Measurements from ENCODE around the gene CCDC28B. TPM values are rescaled to one million over a fixed set of nuclear protein-coding genes. Genes with fewer than 3 reads are reported as not detected.

CCDC28B gene
- polyA plus RNA-seq, 2 of the 4 experiments (the other 2 are of a cell fraction), result 1.2 to 4.4 TPM

DNA sequence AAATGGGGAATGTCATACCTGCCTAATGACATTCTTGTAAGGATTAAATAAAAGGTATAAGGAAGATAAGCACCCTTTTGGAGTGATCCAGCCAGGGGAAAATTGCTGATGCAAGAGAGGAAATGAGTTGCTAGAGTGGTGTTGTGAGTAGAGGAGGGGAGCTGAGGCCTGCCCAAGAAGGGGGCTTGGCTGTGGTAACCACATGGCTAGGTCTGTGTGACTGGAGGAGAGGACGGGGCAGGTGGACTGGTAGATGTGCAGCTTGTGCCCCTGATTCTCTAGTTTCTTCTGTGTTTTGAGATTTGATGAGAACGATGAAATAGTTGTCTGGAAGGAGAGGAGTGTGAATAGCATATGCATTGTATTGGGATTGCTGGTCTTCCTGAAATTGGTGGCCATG, 14.3 kb upstream of the CCDC28B start:
- 93% methylated on average over 2 of the region's 2 CpGs for WGBS (ENCODE audit: missing lambda C conversion rate)
- Histone ChIP-seq H3K9me3 (no peaks in the 10 kb centered on the region), H3K4me1 (peaks cover 19% of the 10 kb centered on the region), H3K4me2 (no peak overlapping the region), H3K4me3 (no peak overlapping the region), H3K27ac (peak overlapping the region in 1 of 2 experiments; percentile 57; a peak in 1 of 6 replicates)
- TF ChIP-seq ESRRA (IDR thresholded peaks at IDR 0.05; ENCODE audit: borderline replicate concordance, low read length) (no peak), ZC3H11A (IDR thresholded peaks at IDR 0.05) (no peak), SREBF2 (IDR thresholded peaks at IDR 0.05) (no peak), HEYL (CRISPR knock-in tag; IDR thresholded peaks at IDR 0.05) (no peak)
- TF ChIP-seq, protein P1, sequence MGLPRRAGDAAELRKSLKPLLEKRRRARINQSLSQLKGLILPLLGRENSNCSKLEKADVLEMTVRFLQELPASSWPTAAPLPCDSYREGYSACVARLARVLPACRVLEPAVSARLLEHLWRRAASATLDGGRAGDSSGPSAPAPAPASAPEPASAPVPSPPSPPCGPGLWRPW (IDR thresholded peaks at IDR 0.05), result no peak
- TF ChIP-seq, protein P2, sequence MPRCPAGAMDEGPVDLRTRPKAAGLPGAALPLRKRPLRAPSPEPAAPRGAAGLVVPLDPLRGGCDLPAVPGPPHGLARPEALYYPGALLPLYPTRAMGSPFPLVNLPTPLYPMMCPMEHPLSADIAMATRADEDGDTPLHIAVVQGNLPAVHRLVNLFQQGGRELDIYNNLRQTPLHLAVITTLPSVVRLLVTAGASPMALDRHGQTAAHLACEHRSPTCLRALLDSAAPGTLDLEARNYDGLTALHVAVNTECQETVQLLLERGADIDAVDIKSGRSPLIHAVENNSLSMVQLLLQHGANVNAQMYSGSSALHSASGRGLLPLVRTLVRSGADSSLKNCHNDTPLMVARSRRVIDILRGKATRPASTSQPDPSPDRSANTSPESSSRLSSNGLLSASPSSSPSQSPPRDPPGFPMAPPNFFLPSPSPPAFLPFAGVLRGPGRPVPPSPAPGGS (IDR thresholded peaks at IDR 0.05), result no peak
- FAIRE-seq (no peak), DNase-seq (ENCODE audit: low read depth in 1 of 2, low spot score in 1 of 2) (no peak), ATAC-seq (no peak)
- CTCF ChIA-PET, result interaction anchor here (0.6 kb wide), 1 partner anchor 157 kb away, joined by 4 read pairs; no protein-coding TSS in a partner anchor
- POLR2A ChIA-PET, result no interaction called here

DNA sequence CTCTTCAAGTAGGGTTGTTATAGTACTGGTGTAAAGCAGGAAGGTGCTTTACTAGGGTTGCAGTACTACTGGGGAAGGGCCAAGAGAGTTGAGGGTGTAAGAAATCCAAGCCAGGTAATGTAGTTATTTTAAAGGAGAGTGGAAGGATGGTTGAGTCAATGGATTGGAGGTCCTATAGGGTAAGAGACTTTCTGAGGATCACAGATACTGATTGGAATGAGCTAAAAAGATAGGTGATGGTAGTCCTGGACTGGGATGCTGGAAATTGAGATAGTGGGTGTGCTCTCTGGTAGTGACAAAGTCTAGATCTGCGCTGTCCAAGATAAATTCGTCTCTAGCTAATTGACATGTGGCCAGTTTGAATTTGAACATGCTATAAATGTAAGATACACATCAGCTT, 13.9 kb upstream of the CCDC28B start:
- H3K27ac ChIP-seq, result no peak overlapping the region
- peaks cover 15% of the 10 kb centered on the region for H3K4me1 ChIP-seq
- FAIRE-seq (no peak), DNase-seq (ENCODE audit: low read depth in 1 of 2, low spot score in 1 of 2) (no peak), ATAC-seq (no peak)
- POLR2A ChIA-PET, result no interaction called here
- CTCF ChIA-PET, result interaction anchor here (0.6 kb wide), 1 partner anchor 157 kb away, joined by 4 read pairs; no protein-coding TSS in a partner anchor
- H3K4me2 ChIP-seq, result no peak overlapping the region
- WGBS (ENCODE audit: missing lambda C conversion rate), result 93% methylated on average over 2 of the region's 2 CpGs
- TF ChIP-seq POLR2A (IDR thresholded peaks at IDR 0.05; ENCODE audit: low read length) (no peak), GATA3 (IDR thresholded peaks at IDR 0.05; ENCODE audit: borderline replicate concordance) (no peak), ESRRA (IDR thresholded peaks at IDR 0.05; ENCODE audit: borderline replicate concordance, low read length) (no peak), MAZ (IDR thresholded peaks at IDR 0.05; ENCODE audit: borderline replicate concordance, low read depth, low read length) (no peak), ZNF302 (CRISPR knock-in tag; IDR thresholded peaks at IDR 0.05) (no peak), SREBF2 (IDR thresholded peaks at IDR 0.05) (no peak), EP300 (IDR thresholded peaks at IDR 0.05) (no peak), RNF2 (IDR thresholded peaks at IDR 0.05; ENCODE audit: borderline replicate concordance, low read depth) (no peak), POLR2AphosphoS2 (conservative IDR thresholded peaks at IDR 0.05; ENCODE audit: low read length) (no peak), CHD4 (IDR thresholded peaks at IDR 0.05; ENCODE audit: borderline replicate concordance) (no peak), ZC3H11A (IDR thresholded peaks at IDR 0.05) (no peak), FOXS1 (CRISPR knock-in tag; IDR thresholded peaks at IDR 0.05) (no peak)
- TF ChIP-seq, protein P1 (IDR thresholded peaks at IDR 0.05), result no peak
- TF ChIP-seq, protein P3, sequence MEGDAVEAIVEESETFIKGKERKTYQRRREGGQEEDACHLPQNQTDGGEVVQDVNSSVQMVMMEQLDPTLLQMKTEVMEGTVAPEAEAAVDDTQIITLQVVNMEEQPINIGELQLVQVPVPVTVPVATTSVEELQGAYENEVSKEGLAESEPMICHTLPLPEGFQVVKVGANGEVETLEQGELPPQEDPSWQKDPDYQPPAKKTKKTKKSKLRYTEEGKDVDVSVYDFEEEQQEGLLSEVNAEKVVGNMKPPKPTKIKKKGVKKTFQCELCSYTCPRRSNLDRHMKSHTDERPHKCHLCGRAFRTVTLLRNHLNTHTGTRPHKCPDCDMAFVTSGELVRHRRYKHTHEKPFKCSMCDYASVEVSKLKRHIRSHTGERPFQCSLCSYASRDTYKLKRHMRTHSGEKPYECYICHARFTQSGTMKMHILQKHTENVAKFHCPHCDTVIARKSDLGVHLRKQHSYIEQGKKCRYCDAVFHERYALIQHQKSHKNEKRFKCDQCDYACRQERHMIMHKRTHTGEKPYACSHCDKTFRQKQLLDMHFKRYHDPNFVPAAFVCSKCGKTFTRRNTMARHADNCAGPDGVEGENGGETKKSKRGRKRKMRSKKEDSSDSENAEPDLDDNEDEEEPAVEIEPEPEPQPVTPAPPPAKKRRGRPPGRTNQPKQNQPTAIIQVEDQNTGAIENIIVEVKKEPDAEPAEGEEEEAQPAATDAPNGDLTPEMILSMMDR (IDR thresholded peaks at IDR 0.05), result no peak
- TF ChIP-seq, protein P4, sequence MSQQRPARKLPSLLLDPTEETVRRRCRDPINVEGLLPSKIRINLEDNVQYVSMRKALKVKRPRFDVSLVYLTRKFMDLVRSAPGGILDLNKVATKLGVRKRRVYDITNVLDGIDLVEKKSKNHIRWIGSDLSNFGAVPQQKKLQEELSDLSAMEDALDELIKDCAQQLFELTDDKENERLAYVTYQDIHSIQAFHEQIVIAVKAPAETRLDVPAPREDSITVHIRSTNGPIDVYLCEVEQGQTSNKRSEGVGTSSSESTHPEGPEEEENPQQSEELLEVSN (IDR thresholded peaks at IDR 0.05; ENCODE audit: borderline replicate concordance, low read depth), result no peak
- TF ChIP-seq, protein P5, sequence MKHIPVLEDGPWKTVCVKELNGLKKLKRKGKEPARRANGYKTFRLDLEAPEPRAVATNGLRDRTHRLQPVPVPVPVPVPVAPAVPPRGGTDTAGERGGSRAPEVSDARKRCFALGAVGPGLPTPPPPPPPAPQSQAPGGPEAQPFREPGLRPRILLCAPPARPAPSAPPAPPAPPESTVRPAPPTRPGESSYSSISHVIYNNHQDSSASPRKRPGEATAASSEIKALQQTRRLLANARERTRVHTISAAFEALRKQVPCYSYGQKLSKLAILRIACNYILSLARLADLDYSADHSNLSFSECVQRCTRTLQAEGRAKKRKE (CRISPR knock-in tag; IDR thresholded peaks at IDR 0.05; ENCODE audit: low read depth), result no peak
- H3K4me3 ChIP-seq, result no peak overlapping the region
- H3K9me3 ChIP-seq, result no peaks in the 10 kb centered on the region

DNA sequence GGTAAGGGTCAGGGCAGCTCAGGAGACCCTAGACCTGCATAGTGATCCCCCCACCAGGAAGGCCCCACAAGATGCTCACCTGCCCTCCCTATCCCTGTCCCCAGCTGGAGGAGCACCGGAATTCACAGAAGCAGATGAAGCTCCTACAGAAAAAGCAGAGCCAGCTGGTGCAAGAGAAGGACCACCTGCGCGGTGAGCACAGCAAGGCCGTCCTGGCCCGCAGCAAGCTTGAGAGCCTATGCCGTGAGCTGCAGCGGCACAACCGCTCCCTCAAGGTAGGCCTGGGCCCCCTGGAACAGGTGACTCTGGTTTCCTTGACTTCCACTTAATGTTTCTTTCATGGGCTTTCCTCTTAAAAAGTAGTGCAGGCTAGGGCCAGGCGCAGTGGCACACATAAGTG, 12.5 kb upstream of the CCDC28B start:
- TF ChIP-seq, protein P6, sequence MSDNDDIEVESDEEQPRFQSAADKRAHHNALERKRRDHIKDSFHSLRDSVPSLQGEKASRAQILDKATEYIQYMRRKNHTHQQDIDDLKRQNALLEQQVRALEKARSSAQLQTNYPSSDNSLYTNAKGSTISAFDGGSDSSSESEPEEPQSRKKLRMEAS (IDR thresholded peaks at IDR 0.05), result no peak
- TF ChIP-seq JUNB (IDR thresholded peaks at IDR 0.05), result no peak
- H3K27ac ChIP-seq, result no peak overlapping the region
- no peak for ATAC-seq
- no peaks in the 10 kb centered on the region for H3K9me3 ChIP-seq
- no peak overlapping the region for H3K4me2 ChIP-seq
- CTCF ChIA-PET, result interaction anchor here (2.6 kb wide), 1 partner anchor 13 kb away, joined by 7 read pairs; the partner anchor contains the start of gene CCDC28B
- H3K4me1 ChIP-seq, result 0 out of 3 replicates have a peak, but pooled peaks cover 7% of the 10 kb centered on the region
- H3K4me3 ChIP-seq, result no peak overlapping the region
- DNase-seq (ENCODE audit: low read depth in 1 of 2, low spot score in 1 of 2), result no peak
- POLR2A ChIA-PET, result no interaction called here
- FAIRE-seq, result no peak
- 99% methylated on average over 9 of the region's 9 CpGs for WGBS (ENCODE audit: missing lambda C conversion rate)

Measured in A549 (cell line).